Measurements from ENCODE around the gene B3GALNT2. TPM values are rescaled to one million over a fixed set of nuclear protein-coding genes. Genes with fewer than 3 reads are reported as not detected.

Gene B3GALNT2
- total and polyA plus RNA-seq, 2 of the 8 experiments (the other 6 are each of a cell fraction or from before 2014, with no cell fraction given): 15.4 to 39.4 TPM

GRCh38 chr1:235450433-235450832, 53.8 kb downstream of the B3GALNT2 start:
- Histone ChIP-seq H3K27me3 (replicated peaks in 1 of 4; ENCODE audit: control insufficient read depth in 3 of 4, extremely low read depth in 1 of 4, insufficient read depth in 3 of 4, low read length in 3 of 4) (no peaks in the 10 kb centered on the region), H3K79me1 (ENCODE audit: low read depth, low read length) (no peaks in the 10 kb centered on the region), H2AK5ac (ENCODE audit: low read depth, low read length) (no peak overlapping the region), H3K9me3 (ENCODE audit: insufficient read depth in 2 of 2, low read depth in 1 of 2, low read length in 1 of 2) (no peaks in the 10 kb centered on the region), H3K18ac (ENCODE audit: extremely low read depth, low read length) (no peak overlapping the region), H3K14ac (ENCODE audit: insufficient read length) (no peak overlapping the region), H3K36me3 (ENCODE audit: control insufficient read depth in 2 of 4, insufficient read depth in 4 of 4, low read length in 3 of 4) (peaks cover 5 to 66% (median 42%) of the 10 kb centered on the region in 4 experiments; a peak in 7 of 8 replicates), H3K4me1 (replicated peaks in 1 of 4; ENCODE audit: control insufficient read depth in 3 of 4, insufficient read depth in 4 of 4, low read length in 3 of 4) (no peaks in the 10 kb centered on the region), H3K4me3 (ENCODE audit: extremely low read depth in 1 of 4, insufficient read depth in 2 of 4, low read depth in 3 of 4, low read length in 4 of 4) (no peak overlapping the region), H4K91ac (replicated peaks; ENCODE audit: insufficient read length, low read length) (no peak overlapping the region), H2BK15ac (ENCODE audit: low read length) (no peak overlapping the region), H4K8ac (ENCODE audit: extremely low read depth, insufficient read depth, low read length) (no peak overlapping the region), H3K27ac (ENCODE audit: low read depth, low read length) (no peak overlapping the region), H2BK5ac (ENCODE audit: low read depth, low read length) (no peak overlapping the region), H2BK12ac (ENCODE audit: low read depth, low read length) (no peak overlapping the region), H3K9ac (replicated peaks in 1 of 4; ENCODE audit: extremely low read depth in 1 of 4, low read depth in 3 of 4, low read length in 3 of 4) (no peak overlapping the region), H3K56ac (replicated peaks; ENCODE audit: insufficient read length, low read depth, low read length) (no peak overlapping the region), H2AFZ (ENCODE audit: low read length) (no peak overlapping the region), H3K4ac (replicated peaks; ENCODE audit: insufficient read length, low read depth, low read length) (no peak overlapping the region), H2BK120ac (replicated peaks; ENCODE audit: low read depth, low read length) (no peak overlapping the region), H3K23ac (ENCODE audit: insufficient read length) (no peak overlapping the region), H4K5ac (ENCODE audit: insufficient read length, low read depth, low read length) (no peak overlapping the region), H4K20me1 (replicated peaks in 1 of 2; ENCODE audit: control insufficient read depth in 1 of 2, insufficient read depth in 2 of 2, low read length in 2 of 2) (peaks cover 0 to 3% of the 10 kb centered on the region in 2 experiments), H2BK20ac (ENCODE audit: low read length) (no peak overlapping the region), H3K23me2 (ENCODE audit: low read depth, low read length) (no peaks in the 10 kb centered on the region), H3K79me2 (ENCODE audit: control insufficient read depth in 1 of 2, insufficient read depth in 2 of 2, low read length in 2 of 2) (no peaks in the 10 kb centered on the region), H3K4me2 (ENCODE audit: insufficient read depth in 1 of 2, low read depth in 2 of 2, low read length in 2 of 2) (no peak overlapping the region)
- TF ChIP-seq RXRA (IDR thresholded peaks at IDR 0.05; ENCODE audit: insufficient read depth, low read depth, low read length) (no peak), CTBP2 (IDR thresholded peaks at IDR 0.05; ENCODE audit: borderline replicate concordance, insufficient read depth, insufficient read length, low read length) (no peak), MAX (IDR thresholded peaks at IDR 0.05) (no peak)
- DNase-seq (ENCODE audit: low read depth in 1 of 2, low spot score in 2 of 2) (no peak), FAIRE-seq (no peak)
- ChIA-PET POLR2A (ENCODE audit: partially characterized antibody) (interaction anchor here (1.5 kb wide), 1 partner anchor 10 kb away, joined by 3 read pairs; no protein-coding TSS in a partner anchor), CTCF (ENCODE audit: partially characterized antibody) (no interaction called here)
- 91% methylated on average over 5 of the region's 5 CpGs; no CpG with 5 or more reads in 1 of the 2 experiments for WGBS, 2 experiments (ENCODE audit: extremely low coverage in 1 of 2, insufficient coverage in 1 of 2, insufficient read length in 1 of 2, insufficient replicate concordance in 2 of 2, low coverage in 1 of 2, low lambda C conversion rate in 2 of 2, missing lambda C conversion rate in 1 of 2)

Measured in H1 (cell line).